ENCODE data around the gene BTNL3.

BTNL3 gene

DNA sequence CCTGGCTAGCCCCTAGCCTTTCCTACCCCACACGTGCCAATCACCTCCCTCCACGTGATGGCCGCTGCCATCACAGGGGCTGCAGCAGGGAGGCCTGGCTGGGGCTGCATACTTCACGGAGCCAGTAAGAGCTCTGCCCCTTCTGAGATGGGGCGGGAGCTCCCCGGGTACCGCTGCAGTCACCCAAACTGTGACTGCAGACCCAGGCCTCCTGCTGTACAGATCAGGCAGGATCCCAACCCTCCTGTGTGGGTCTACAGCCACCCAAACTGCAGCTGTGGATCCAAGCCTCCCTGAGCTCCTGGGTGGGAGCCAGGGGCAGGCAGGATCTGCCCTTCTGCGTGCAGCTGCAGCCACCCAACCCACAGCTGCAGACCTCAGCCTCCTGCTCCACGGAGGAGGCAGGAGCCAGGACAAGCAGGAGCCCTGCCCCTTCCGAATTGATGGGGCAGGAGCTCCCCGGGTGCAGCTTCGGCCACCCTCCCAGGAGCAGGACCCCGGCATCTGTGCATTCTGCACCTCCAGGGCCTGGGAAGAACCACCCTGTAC is 48.2 kb downstream of the BTNL3 start:
- TF ChIP-seq, protein P1, sequence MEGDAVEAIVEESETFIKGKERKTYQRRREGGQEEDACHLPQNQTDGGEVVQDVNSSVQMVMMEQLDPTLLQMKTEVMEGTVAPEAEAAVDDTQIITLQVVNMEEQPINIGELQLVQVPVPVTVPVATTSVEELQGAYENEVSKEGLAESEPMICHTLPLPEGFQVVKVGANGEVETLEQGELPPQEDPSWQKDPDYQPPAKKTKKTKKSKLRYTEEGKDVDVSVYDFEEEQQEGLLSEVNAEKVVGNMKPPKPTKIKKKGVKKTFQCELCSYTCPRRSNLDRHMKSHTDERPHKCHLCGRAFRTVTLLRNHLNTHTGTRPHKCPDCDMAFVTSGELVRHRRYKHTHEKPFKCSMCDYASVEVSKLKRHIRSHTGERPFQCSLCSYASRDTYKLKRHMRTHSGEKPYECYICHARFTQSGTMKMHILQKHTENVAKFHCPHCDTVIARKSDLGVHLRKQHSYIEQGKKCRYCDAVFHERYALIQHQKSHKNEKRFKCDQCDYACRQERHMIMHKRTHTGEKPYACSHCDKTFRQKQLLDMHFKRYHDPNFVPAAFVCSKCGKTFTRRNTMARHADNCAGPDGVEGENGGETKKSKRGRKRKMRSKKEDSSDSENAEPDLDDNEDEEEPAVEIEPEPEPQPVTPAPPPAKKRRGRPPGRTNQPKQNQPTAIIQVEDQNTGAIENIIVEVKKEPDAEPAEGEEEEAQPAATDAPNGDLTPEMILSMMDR (IDR thresholded peaks at IDR 0.05) = no peak
- Histone ChIP-seq H3K27ac (no peak overlapping the region), H3K4me3 (ENCODE audit: low read depth in 1 of 2, low read length in 1 of 2) (no peak overlapping the region), H3K4me1 (ENCODE audit: control insufficient read depth in 1 of 2, insufficient read depth in 1 of 2, low read depth in 1 of 2, low read length in 1 of 2) (no peaks in the 10 kb centered on the region), H3K36me3 (no peaks in the 10 kb centered on the region), H3K27me3 (peaks cover 67% of the 10 kb centered on the region), H3K9me3 (no peaks in the 10 kb centered on the region)

DNA sequence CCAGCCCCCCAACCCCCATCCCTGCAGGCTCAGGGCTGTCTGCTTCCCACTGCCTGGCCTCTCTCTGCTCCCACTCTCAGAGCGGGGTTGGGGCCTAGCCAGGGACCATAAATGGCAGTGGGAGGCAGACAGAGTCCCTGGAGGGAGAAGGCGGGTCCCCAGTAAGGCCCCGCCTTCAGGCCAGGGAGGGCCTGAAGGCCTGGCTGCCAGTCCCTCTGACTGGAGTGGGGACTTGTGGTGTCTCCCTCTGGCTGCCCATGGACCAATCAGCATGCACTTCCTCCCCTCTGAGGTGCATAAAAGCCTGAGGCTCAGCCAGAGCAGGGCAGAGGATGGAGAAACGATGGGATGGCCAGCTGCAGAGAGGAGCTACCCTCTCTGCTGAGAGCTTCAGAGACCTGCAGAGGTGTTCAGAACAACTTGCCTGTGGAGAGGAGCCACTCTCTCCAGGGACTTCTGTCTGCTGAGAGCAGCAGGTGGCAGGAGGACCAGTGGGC is 48.8 kb downstream of the BTNL3 start:
- Histone ChIP-seq H3K9me3 (no peaks in the 10 kb centered on the region), H3K4me1 (ENCODE audit: control insufficient read depth in 1 of 2, insufficient read depth in 1 of 2, low read depth in 1 of 2, low read length in 1 of 2) (no peaks in the 10 kb centered on the region), H3K27me3 (peaks cover 72% of the 10 kb centered on the region), H3K4me3 (ENCODE audit: low read depth in 1 of 2, low read length in 1 of 2) (no peak overlapping the region), H3K36me3 (no peaks in the 10 kb centered on the region), H3K27ac (no peak overlapping the region)
- TF ChIP-seq, protein P1 (IDR thresholded peaks at IDR 0.05) = no peak

DNA sequence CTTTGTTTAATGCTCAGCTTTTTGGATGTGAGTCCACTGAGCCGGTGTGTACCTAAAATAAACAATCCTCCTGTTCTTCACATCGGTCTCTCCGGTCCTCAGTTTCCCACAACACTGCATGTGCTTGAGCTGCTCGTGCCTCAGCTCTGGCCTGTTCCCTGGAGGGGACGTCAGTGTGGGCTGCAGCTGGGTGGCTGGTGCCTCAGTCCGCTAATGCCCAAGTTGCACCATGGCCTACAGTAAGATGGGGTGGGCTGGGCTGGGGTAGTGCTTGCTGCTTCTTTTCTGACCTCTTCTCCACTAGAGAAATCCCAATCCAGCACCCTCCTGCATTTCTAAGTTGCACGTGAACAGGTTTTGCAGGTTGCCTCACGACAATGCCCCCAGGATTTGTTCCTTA is 50.8 kb downstream of the BTNL3 start:
- Histone ChIP-seq H3K4me3 (ENCODE audit: low read depth in 1 of 2, low read length in 1 of 2) (no peak overlapping the region), H3K27ac (no peak overlapping the region), H3K27me3 (peaks cover 87% of the 10 kb centered on the region), H3K9me3 (no peaks in the 10 kb centered on the region), H3K4me1 (ENCODE audit: control insufficient read depth in 1 of 2, insufficient read depth in 1 of 2, low read depth in 1 of 2, low read length in 1 of 2) (no peaks in the 10 kb centered on the region), H3K36me3 (no peaks in the 10 kb centered on the region)
- TF ChIP-seq, protein P1 (IDR thresholded peaks at IDR 0.05) = no peak

DNA sequence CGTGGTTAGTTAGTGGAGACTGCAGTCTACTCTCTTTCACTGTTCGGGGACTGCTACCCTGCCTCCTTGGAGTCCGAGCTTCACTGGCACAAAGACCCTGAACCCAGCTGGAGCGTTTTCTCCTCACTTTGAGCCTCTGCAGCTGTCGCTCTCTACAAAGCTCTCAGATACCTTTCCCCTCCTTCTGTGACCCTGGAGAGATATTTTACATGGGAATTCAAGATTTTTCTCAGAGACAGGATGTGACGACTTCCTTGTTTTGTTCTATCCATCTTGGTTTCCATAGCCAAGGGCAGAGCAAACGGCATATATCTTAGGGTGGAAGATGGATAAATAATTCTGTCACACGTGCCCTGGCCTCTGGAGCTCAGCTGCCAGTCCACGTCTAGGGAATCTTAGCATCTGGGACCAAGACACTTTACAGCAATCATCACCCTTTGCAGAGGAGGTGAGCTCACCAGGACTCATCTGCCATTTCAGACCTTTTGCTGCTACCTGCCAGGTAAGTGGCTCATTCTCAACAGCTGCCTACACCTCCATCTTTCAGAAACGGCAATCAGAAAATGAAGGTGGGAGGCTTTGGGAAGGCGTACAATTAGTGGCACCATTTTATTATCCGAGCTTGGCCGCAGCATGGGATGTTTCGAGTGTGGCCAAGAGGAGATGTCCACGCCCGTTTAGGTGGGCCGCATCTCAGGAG is 51.4 kb downstream of the BTNL3 start, which contains the start of gene BTNL9:
Gene BTNL9 (plus strand): TSS at position 336 of the 700 bp plus-strand sequence. CDS start 5,224 bp downstream, outside the sequence.
- H3K4me1 ChIP-seq (ENCODE audit: control insufficient read depth in 1 of 2, insufficient read depth in 1 of 2, low read depth in 1 of 2, low read length in 1 of 2) = no peaks in the 10 kb centered on the region
- no peak within 1 kb of the TSS for H3K4me3 ChIP-seq (ENCODE audit: low read depth in 1 of 2, low read length in 1 of 2)
- TF ChIP-seq, protein P1 (IDR thresholded peaks at IDR 0.05) = no peak
- H3K36me3 ChIP-seq = no peaks in the 10 kb centered on the region
- peaks cover 88% of the 10 kb centered on the region for H3K27me3 ChIP-seq
- H3K9me3 ChIP-seq = no peaks in the 10 kb centered on the region
- H3K27ac ChIP-seq = no peak within 1 kb of the TSS

DNA sequence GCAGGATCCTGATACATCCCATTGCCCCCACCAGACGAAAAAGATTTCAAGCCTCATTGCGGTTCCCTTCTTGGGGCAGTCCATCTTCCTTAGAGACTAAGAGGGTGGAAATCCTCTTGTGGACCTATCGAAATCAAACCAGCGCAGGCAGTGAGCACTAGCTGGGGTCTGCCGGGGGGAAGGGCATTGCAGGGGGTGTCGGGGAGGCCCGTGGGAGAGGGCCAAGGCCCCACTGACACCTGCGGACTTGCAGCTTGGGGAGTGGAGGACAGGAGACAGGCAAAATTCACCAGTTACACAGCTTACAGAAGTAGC is 51.9 kb downstream of the BTNL3 start:
- Histone ChIP-seq H3K4me3 (ENCODE audit: low read depth in 1 of 2, low read length in 1 of 2) (no peak overlapping the region), H3K27me3 (peaks cover 88% of the 10 kb centered on the region), H3K36me3 (no peaks in the 10 kb centered on the region), H3K9me3 (no peaks in the 10 kb centered on the region), H3K4me1 (ENCODE audit: control insufficient read depth in 1 of 2, insufficient read depth in 1 of 2, low read depth in 1 of 2, low read length in 1 of 2) (no peaks in the 10 kb centered on the region), H3K27ac (no peak overlapping the region)
- TF ChIP-seq, protein P1 (IDR thresholded peaks at IDR 0.05) = no peak
